GM23338 (cell line): ENCODE results near the gene PPM1J. TPM values are rescaled to one million over a fixed set of nuclear protein-coding genes. Genes with fewer than 3 reads are reported as not detected.

Experiments
- CREB1 ChIP-seq: fragments of 250-450 bp; sonication (Bioruptor Pico); IDR thresholded peaks from 2 replicates; pipeline ENCODE4 v1.5.0; 2020; ENCODE audit warnings: low read depth, mild to moderate bottlenecking, moderate library complexity
- EZH2 ChIP-seq: fragments of 200-600 bp; sonication (generic); IDR thresholded peaks from one replicate; pipeline ENCODE4 v1.8.0; 2017; ENCODE audit warnings: antibody characterized with exemption, mild to moderate bottlenecking, low read depth; ENCODE audit not compliant: unreplicated experiment
- EZH2phosphoT487 ChIP-seq: fragments of 200-600 bp; sonication (generic); IDR thresholded peaks from one replicate; pipeline ENCODE4 v1.8.1; 2018; ENCODE audit warnings: antibody characterized with exemption; ENCODE audit not compliant: unreplicated experiment
- JUNB ChIP-seq: IDR thresholded peaks from one replicate; pipeline ENCODE4 v1.6.1; 2016; ENCODE audit warnings: antibody characterized with exemption; ENCODE audit not compliant: unreplicated experiment
- NANOG ChIP-seq: IDR thresholded peaks from 2 replicates; pipeline ENCODE4 v1.6.1; 2016; ENCODE audit warnings: antibody characterized with exemption, borderline replicate concordance
- ZNF114 ChIP-seq: fragments of 250-450 bp; sonication (Bioruptor Pico); IDR thresholded peaks from 2 replicates; pipeline ENCODE4 v1.5.0; 2020; ENCODE audit warnings: mild to moderate bottlenecking, moderate library complexity
- ZNF331 ChIP-seq: fragments of 250-450 bp; sonication (Bioruptor Pico); IDR thresholded peaks from 2 replicates; pipeline ENCODE4 v1.5.0; 2020; ENCODE audit warnings: low read depth, mild to moderate bottlenecking, moderate library complexity
- ZNF462 ChIP-seq: fragments of 250-450 bp; sonication (Bioruptor Pico); IDR thresholded peaks from 2 replicates; pipeline ENCODE4 v1.5.0; 2020; ENCODE audit warnings: mild to moderate bottlenecking, moderate library complexity
- polyA plus RNA-seq: library from polyadenylated mRNA; unstranded; fragments of >200 nt; fragmentation: Nextera tagmentation; extraction: Ambion mirVana; gene quantifications from 2 replicates; pipeline ENCODE4 v1.2.1, GENCODE V29; 2016
- total RNA-seq: library from RNA; depleted of rRNA; stranded (reverse); fragments of >200 nt; shearing (Covaris generic); gene quantifications from 2 replicates; pipeline ENCODE4 v1.2.3, GENCODE V29; 2014

The PPM1J gene
- total and polyA plus RNA-seq, 2 experiments from 2014 or later: 19.0 to 22.4 TPM

GRCh38 chr1:112699425-112700144 is 15.5 kb downstream of the PPM1J start (continued):
- TF ChIP-seq ZNF462 (CRISPR knock-in tag) (no peak), ZNF114 (CRISPR knock-in tag) (no peak), EZH2phosphoT487 (no peak), JUNB (no peak), NANOG (no peak), ZNF331 (CRISPR knock-in tag) (no peak), CREB1 (CRISPR knock-in tag) (no peak), EZH2 (no peak)
